AG04450 (cell line): ENCODE results near the gene NHERF1. TPM values are rescaled to one million over a fixed set of nuclear protein-coding genes. Genes with fewer than 3 reads are reported as not detected.

ENCODE experiments used
- CTCF ChIA-PET: fragments of 300-600, 350-600 bp; formaldehyde crosslinking; extraction: SDS; loops from one replicate; lab custom pipeline; 2022; ENCODE audit warnings: antibody characterized with exemption, inconsistent platforms; lab: Charles Lee
- POLR2A ChIA-PET: fragments of 350-600 bp; formaldehyde crosslinking; extraction: SDS; loops from one replicate; lab custom pipeline; 2021; ENCODE audit warnings: antibody characterized with exemption, inconsistent platforms; lab: Yijun Ruan, JAX
- DNase-seq: peaks from one replicate; pipeline ENCODE4 v3.0.0-alpha.2; 2011; ENCODE audit warnings: low read depth, low spot score
- H3K27ac ChIP-seq: one replicate; pipeline ENCODE4 v1.5.1; 2012; ENCODE audit warnings: low read depth, low read length, control low read depth
- H3K27me3 ChIP-seq: one replicate; pipeline ENCODE4 v1.6.0; 2012; ENCODE audit warnings: low read length; ENCODE audit not compliant: control insufficient read depth, insufficient read depth
- H3K4me3 ChIP-seq: 2 replicates; pipeline ENCODE4 v1.5.1; 2011; ENCODE audit warnings: mild to moderate bottlenecking, low read depth, low read length, control low read depth
- H3K9me3 ChIP-seq: 2 replicates; pipeline ENCODE4 v1.5.1; 2012; ENCODE audit warnings: low read length; ENCODE audit not compliant: control insufficient read depth, insufficient read depth
- polyA plus RNA-seq: library from polyadenylated mRNA; depleted of rRNA; stranded (reverse); fragments of >200 nt; gene quantifications from 2 replicates; pipeline ENCODE4 v1.2.3, GENCODE V29; 2011
- TF ChIP-seq, protein P1 (sequence below): IDR thresholded peaks from 2 replicates; pipeline ENCODE4 v1.5.1; 2011; ENCODE audit warnings: low read depth, low read length, control low read depth, inconsistent platforms

The NHERF1 gene
- polyA plus RNA-seq, 1 experiment = 10.5 TPM

DNA sequence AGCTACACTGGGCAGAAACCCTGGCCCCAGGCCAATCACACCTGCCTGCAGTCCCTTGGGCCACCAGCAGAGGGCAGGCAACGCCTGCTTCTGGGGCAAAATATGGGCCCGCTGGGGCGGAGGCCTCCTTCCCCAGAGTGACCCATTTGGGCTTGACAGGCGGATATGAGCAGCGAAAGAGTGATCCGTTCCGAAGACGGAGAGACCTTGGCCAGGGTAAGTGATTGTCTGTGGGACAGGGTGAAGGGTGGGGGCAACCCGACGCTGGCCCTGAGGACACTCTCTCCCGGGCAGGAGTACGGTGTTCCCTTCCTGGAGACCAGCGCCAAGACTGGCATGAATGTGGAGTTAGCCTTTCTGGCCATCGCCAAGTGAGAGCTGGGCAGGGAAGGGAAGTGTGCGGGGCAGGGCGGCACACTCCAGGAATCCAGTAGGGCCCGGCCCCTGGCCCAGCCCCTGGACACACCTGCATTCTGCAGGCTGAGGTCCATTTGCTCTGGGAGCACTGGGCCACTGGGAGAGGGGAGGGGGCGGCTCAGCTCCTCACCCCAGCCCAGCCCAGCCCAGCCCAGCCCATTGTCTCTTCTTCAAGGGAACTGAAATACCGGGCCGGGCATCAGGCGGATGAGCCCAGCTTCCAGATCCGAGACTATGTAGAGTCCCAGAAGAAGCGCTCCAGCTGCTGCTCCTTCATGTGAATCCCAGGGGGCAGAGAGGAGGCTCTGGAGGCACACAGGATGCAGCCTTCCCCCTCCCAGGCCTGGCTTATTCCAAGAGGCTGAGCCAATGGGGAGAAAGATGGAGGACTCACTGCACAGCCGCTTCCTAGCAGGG is 3.5 kb upstream of the NHERF1 start:
- CTCF ChIA-PET = interaction anchor here (0.5 to 4.5 kb wide), 31 partner anchors 7 to 214 kb away, joined by 3 to 84 read pairs (median 5); partner anchors contain the start of genes GRIN2C and NAT9
- 0 out of 2 replicates have a peak overlapping the region, but pooled peaks have one; percentile 3 for H3K4me3 ChIP-seq
- no peak for DNase-seq
- no peaks in the 10 kb centered on the region; the same call in 1 of the 2 replicates for H3K9me3 ChIP-seq
- H3K27me3 ChIP-seq = peaks cover 7% of the 10 kb centered on the region
- TF ChIP-seq, protein P1, sequence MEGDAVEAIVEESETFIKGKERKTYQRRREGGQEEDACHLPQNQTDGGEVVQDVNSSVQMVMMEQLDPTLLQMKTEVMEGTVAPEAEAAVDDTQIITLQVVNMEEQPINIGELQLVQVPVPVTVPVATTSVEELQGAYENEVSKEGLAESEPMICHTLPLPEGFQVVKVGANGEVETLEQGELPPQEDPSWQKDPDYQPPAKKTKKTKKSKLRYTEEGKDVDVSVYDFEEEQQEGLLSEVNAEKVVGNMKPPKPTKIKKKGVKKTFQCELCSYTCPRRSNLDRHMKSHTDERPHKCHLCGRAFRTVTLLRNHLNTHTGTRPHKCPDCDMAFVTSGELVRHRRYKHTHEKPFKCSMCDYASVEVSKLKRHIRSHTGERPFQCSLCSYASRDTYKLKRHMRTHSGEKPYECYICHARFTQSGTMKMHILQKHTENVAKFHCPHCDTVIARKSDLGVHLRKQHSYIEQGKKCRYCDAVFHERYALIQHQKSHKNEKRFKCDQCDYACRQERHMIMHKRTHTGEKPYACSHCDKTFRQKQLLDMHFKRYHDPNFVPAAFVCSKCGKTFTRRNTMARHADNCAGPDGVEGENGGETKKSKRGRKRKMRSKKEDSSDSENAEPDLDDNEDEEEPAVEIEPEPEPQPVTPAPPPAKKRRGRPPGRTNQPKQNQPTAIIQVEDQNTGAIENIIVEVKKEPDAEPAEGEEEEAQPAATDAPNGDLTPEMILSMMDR = peak; percentile 99
- POLR2A ChIA-PET = no interaction called here
- H3K27ac ChIP-seq = no peak overlapping the region

DNA sequence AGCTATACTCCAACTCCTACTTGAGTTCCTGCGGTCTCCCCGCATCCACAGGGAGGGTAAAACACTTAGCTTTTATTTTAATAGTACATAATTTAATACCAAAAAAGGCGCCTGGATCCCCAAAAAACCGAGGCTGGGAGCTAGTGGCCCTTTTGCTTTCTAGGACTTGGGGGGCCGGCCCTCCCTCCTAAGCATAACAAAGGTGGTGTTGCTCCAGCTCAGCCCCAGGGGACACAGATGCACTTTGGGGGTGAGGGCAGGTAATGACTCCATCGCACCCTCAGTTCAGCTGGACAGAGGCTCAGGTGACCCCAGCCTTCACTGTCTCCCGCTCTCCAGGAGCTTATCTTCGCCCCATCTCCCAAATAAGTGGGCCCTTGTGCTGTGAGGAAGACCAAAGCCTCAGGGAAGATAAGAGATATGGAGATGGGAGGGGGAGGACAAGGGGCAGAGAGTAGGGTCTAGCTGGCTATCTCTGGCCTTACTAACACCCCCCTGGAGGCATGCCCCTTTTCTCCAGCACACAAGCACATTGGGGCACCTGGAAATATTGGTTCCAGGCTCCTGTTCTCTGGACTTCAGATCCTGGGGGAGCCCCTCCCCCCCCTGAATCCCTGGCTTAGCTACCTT is 2.8 kb upstream of the NHERF1 start:
- no peak for DNase-seq
- TF ChIP-seq, protein P1 = no peak
- Histone ChIP-seq H3K4me3 (no peak overlapping the region), H3K27me3 (peaks cover 6% of the 10 kb centered on the region), H3K27ac (no peak overlapping the region), H3K9me3 (no peaks in the 10 kb centered on the region; the same call in 1 of the 2 replicates)
- ChIA-PET CTCF (interaction anchor here (0.7 to 4.5 kb wide), 24 partner anchors 8 to 213 kb away, joined by 3 to 84 read pairs (median 5); partner anchors contain the start of genes GRIN2C and NAT9), POLR2A (interaction anchor here (1.0 kb wide), 1 partner anchor 31 kb away, joined by 4 read pairs; the partner anchor contains the start of gene NAT9)

DNA sequence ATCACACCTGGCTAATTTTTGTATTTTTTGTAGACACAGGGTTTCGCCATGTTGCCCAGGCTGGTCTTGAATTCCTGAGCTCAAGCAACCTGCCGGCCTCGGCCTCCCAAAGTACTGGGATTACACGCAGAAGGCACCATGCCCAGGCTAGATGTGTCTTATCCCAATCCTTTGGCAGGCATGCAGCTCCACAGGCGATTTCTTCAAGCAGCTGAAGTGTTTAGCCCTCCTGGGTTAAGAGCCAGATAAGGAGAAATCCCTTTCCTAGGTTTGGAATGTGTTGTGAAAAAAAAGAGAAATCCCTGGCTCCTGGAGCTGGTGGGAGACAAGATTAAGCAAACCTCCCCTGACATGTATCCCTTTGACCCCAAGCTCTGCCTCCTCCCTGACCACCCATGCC is 2.1 kb upstream of the NHERF1 start:
- no peak for DNase-seq
- ChIA-PET POLR2A (interaction anchor here (0.7 to 1.0 kb wide), 2 partner anchors 12 to 30 kb away, joined by 4 read pairs; partner anchors contain the start of gene NAT9), CTCF (interaction anchor here (1.0 to 4.5 kb wide), 7 partner anchors 26 to 211 kb away, joined by 3 to 84 read pairs (median 5); no protein-coding TSS in a partner anchor)
- no peak overlapping the region for H3K4me3 ChIP-seq
- peaks cover 4% of the 10 kb centered on the region for H3K27me3 ChIP-seq
- TF ChIP-seq, protein P1 = no peak
- H3K27ac ChIP-seq = no peak overlapping the region
- H3K9me3 ChIP-seq = no peaks in the 10 kb centered on the region; the same call in 1 of the 2 replicates

DNA sequence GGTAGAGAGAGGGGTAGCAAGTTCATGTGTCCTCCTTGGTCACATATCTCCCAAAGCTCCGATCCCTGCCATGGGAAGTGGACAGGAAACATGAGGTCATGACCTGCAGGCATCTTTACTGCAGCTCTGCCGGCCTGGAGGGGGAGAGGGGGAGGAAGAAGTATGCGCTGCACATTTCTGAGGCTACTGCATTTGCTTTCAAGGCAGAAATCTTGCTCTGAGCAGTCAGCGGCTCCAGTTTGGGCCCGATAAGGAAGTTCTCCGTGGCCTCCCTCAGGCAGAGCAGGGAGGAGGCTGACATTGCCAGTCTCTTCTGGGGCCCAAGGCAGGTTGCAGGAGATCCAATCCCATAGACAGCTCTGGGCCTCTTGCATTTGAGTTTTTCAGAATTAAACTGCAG is 1.5 kb upstream of the NHERF1 start:
- no peak for DNase-seq
- H3K4me3 ChIP-seq = no peak overlapping the region
- TF ChIP-seq, protein P1 = no peak
- H3K9me3 ChIP-seq = no peaks in the 10 kb centered on the region; the same call in 1 of the 2 replicates
- ChIA-PET POLR2A (interaction anchor here (0.7 to 1.0 kb wide), 2 partner anchors 11 to 29 kb away, joined by 4 read pairs; partner anchors contain the start of gene NAT9), CTCF (interaction anchor here (0.7 to 4.5 kb wide), 5 partner anchors 14 to 211 kb away, joined by 3 to 84 read pairs (median 38); no protein-coding TSS in a partner anchor)
- no peak overlapping the region for H3K27ac ChIP-seq
- peaks cover 4% of the 10 kb centered on the region for H3K27me3 ChIP-seq
